ENCODE results near the gene ADPGK.

DNA sequence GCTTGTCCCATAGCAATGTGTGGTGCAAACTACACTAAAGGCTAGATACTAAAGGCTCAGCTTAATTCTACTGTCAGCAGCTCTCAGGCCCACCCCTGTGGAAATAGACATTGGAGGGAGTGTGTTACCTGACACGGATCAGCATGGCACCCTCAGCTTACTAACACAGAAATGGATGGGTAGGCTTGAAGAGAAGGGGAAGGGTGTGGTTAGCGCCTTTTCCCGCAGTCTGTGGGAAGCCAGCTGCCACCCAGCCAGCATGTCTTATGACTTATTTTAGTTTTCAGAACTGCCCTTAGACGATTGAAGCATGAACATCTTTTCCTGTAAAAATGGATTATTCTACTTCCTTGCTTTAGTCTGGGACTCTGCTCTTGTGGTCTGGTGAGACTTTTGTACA, 25.8 kb upstream of the ADPGK start:
- TF ChIP-seq, protein P1, sequence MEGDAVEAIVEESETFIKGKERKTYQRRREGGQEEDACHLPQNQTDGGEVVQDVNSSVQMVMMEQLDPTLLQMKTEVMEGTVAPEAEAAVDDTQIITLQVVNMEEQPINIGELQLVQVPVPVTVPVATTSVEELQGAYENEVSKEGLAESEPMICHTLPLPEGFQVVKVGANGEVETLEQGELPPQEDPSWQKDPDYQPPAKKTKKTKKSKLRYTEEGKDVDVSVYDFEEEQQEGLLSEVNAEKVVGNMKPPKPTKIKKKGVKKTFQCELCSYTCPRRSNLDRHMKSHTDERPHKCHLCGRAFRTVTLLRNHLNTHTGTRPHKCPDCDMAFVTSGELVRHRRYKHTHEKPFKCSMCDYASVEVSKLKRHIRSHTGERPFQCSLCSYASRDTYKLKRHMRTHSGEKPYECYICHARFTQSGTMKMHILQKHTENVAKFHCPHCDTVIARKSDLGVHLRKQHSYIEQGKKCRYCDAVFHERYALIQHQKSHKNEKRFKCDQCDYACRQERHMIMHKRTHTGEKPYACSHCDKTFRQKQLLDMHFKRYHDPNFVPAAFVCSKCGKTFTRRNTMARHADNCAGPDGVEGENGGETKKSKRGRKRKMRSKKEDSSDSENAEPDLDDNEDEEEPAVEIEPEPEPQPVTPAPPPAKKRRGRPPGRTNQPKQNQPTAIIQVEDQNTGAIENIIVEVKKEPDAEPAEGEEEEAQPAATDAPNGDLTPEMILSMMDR (IDR thresholded peaks at IDR 0.05) = no peak
- TF ChIP-seq POLR2A (IDR thresholded peaks at IDR 0.05) = no peak
- TF ChIP-seq POLR2AphosphoS5 (IDR thresholded peaks at IDR 0.05) = no peak
- TF ChIP-seq EP300 (IDR thresholded peaks at IDR 0.05) = no peak
